GM23338 (cell line): ENCODE results near the gene RNF121. TPM values are rescaled to one million over a fixed set of nuclear protein-coding genes. Genes with fewer than 3 reads are reported as not detected.

ENCODE experiments used
- ATAC-seq: fragments of 200-7000 bp; cut with Tn5 transposase; 3 replicates; pipeline ENCODE4 v1.9.1; 2020
- DNase-seq: peaks from one replicate; pipeline ENCODE4 v3.0.0-alpha.2; 2015; ENCODE audit warnings: low spot score
- H2AFZ ChIP-seq: fragments of 200-600 bp; sonication (generic); 2 replicates; pipeline ENCODE4 v1.8.0; 2016; ENCODE audit warnings: antibody characterized with exemption, mild to moderate bottlenecking, moderate library complexity
- H3F3A ChIP-seq: fragments of 200-600 bp; sonication (generic); replicated peaks from 2 replicates; pipeline ENCODE4 v1.8.0; 2017; ENCODE audit warnings: antibody characterized with exemption, mixed run types, low read depth
- H3K27ac ChIP-seq: fragments of 200-600 bp; sonication (generic); 2 replicates; pipeline ENCODE4 v1.6.1; 2016; ENCODE audit warnings: low read depth
- H3K27me3 ChIP-seq: fragments of 200-600 bp; sonication (generic); 2 replicates; pipeline ENCODE4 v1.8.0; 2016; ENCODE audit warnings: mild to moderate bottlenecking, mixed run types, moderate library complexity; ENCODE audit not compliant: insufficient read depth
- H3K36me3 ChIP-seq: fragments of 200-600 bp; sonication (generic); 2 replicates; pipeline ENCODE4 v1.8.0; 2016; ENCODE audit warnings: mild to moderate bottlenecking; ENCODE audit not compliant: insufficient read depth
- H3K4me1 ChIP-seq: fragments of 200-600 bp; sonication (generic); 2 replicates; pipeline ENCODE4 v1.8.0; 2016; ENCODE audit warnings: mild to moderate bottlenecking, moderate library complexity; ENCODE audit not compliant: insufficient read depth
- H3K4me2 ChIP-seq: fragments of 200-600 bp; sonication (generic); 2 replicates; pipeline ENCODE4 v1.7.1; 2017; ENCODE audit warnings: mixed run types
- H3K4me3 ChIP-seq: fragments of 200-600 bp; sonication (generic); 2 replicates; pipeline ENCODE4 v1.6.1; 2016; ENCODE audit warnings: mixed run types
- H3K79me2 ChIP-seq: fragments of 200-600 bp; sonication (generic); replicated peaks from 2 replicates; pipeline ENCODE4 v1.8.0; 2017; ENCODE audit warnings: mild to moderate bottlenecking; ENCODE audit not compliant: insufficient read depth
- H3K9me2 ChIP-seq: fragments of 200-600 bp; sonication (generic); 2 replicates; pipeline ENCODE4 v1.8.0; 2017; ENCODE audit not compliant: insufficient read depth
- H4K20me1 ChIP-seq: fragments of 200-600 bp; sonication (generic); replicated peaks from 2 replicates; pipeline ENCODE4 v1.8.0; 2017; ENCODE audit warnings: mild to moderate bottlenecking; ENCODE audit not compliant: insufficient read depth
- H3K27ac Mint-ChIP-seq: 2 replicates; pipeline ENCODE4 v1.8.0; 2020; ENCODE audit warnings: inconsistent platforms, mild to moderate bottlenecking, moderate library complexity, mixed read lengths
- H3K27me3 Mint-ChIP-seq: 3 replicates; pipeline ENCODE4 v1.8.0; 2022; ENCODE audit warnings: low read depth, mild to moderate bottlenecking, moderate library complexity, mixed read lengths, inconsistent platforms; ENCODE audit not compliant: insufficient read depth, poor library complexity
- H3K36me3 Mint-ChIP-seq: 3 replicates; pipeline ENCODE4 v1.8.0; 2021; ENCODE audit warnings: low read depth, mild to moderate bottlenecking, inconsistent platforms, moderate library complexity, mixed read lengths
- H3K4me1 Mint-ChIP-seq: 3 replicates; pipeline ENCODE4 v1.8.0; 2020; ENCODE audit warnings: mild to moderate bottlenecking, inconsistent platforms, mixed read lengths
- H3K4me3 Mint-ChIP-seq: 3 replicates; pipeline ENCODE4 v1.8.0; 2021; ENCODE audit warnings: moderate library complexity, mild to moderate bottlenecking, inconsistent platforms, mixed read lengths
- H3K9me3 Mint-ChIP-seq: 3 replicates; pipeline ENCODE4 v1.8.0; 2020; ENCODE audit warnings: moderate library complexity, mild to moderate bottlenecking, inconsistent platforms, mixed read lengths
- CREB1 ChIP-seq: fragments of 250-450 bp; sonication (Bioruptor Pico); IDR thresholded peaks from 2 replicates; pipeline ENCODE4 v1.5.0; 2020; ENCODE audit warnings: low read depth, mild to moderate bottlenecking, moderate library complexity
- CTCF ChIP-seq, 2 experiments: fragments of 200-600 bp in 1 of 2; sonication (generic) in 1 of 2; conservative IDR thresholded peaks; 2 replicates each; pipeline versions ENCODE4 v1.5.1 to v1.6.1; 2016 to 2017; ENCODE audit warnings: antibody characterized with exemption in 2 of 2, low read depth in 2 of 2, mild to moderate bottlenecking in 2 of 2, moderate library complexity in 1 of 2
- ETS1 ChIP-seq: IDR thresholded peaks from 2 replicates; pipeline ENCODE4 v1.6.1; 2016; ENCODE audit warnings: antibody characterized with exemption
- EZH2 ChIP-seq: fragments of 200-600 bp; sonication (generic); IDR thresholded peaks from one replicate; pipeline ENCODE4 v1.8.0; 2017; ENCODE audit warnings: antibody characterized with exemption, mild to moderate bottlenecking, low read depth; ENCODE audit not compliant: unreplicated experiment
- EZH2phosphoT487 ChIP-seq: fragments of 200-600 bp; sonication (generic); IDR thresholded peaks from one replicate; pipeline ENCODE4 v1.8.1; 2018; ENCODE audit warnings: antibody characterized with exemption; ENCODE audit not compliant: unreplicated experiment
- JUNB ChIP-seq: IDR thresholded peaks from one replicate; pipeline ENCODE4 v1.6.1; 2016; ENCODE audit warnings: antibody characterized with exemption; ENCODE audit not compliant: unreplicated experiment
- NANOG ChIP-seq: IDR thresholded peaks from 2 replicates; pipeline ENCODE4 v1.6.1; 2016; ENCODE audit warnings: antibody characterized with exemption, borderline replicate concordance
- POLR2AphosphoS5 ChIP-seq: IDR thresholded peaks from 2 replicates; pipeline ENCODE4 v1.6.1; 2016; ENCODE audit warnings: antibody characterized with exemption, low read depth
- REST ChIP-seq: IDR thresholded peaks from one replicate; pipeline ENCODE4 v1.6.1; 2018; ENCODE audit warnings: antibody characterized with exemption; ENCODE audit not compliant: unreplicated experiment
- STAT1 ChIP-seq: IDR thresholded peaks from one replicate; pipeline ENCODE4 v1.6.1; 2016; ENCODE audit warnings: antibody characterized with exemption; ENCODE audit not compliant: unreplicated experiment
- ZNF114 ChIP-seq: fragments of 250-450 bp; sonication (Bioruptor Pico); IDR thresholded peaks from 2 replicates; pipeline ENCODE4 v1.5.0; 2020; ENCODE audit warnings: mild to moderate bottlenecking, moderate library complexity
- ZNF331 ChIP-seq: fragments of 250-450 bp; sonication (Bioruptor Pico); IDR thresholded peaks from 2 replicates; pipeline ENCODE4 v1.5.0; 2020; ENCODE audit warnings: low read depth, mild to moderate bottlenecking, moderate library complexity
- ZNF462 ChIP-seq: fragments of 250-450 bp; sonication (Bioruptor Pico); IDR thresholded peaks from 2 replicates; pipeline ENCODE4 v1.5.0; 2020; ENCODE audit warnings: mild to moderate bottlenecking, moderate library complexity
- polyA plus RNA-seq: library from polyadenylated mRNA; unstranded; fragments of >200 nt; fragmentation: Nextera tagmentation; extraction: Ambion mirVana; gene quantifications from 2 replicates; pipeline ENCODE4 v1.2.1, GENCODE V29; 2016
- total RNA-seq: library from RNA; depleted of rRNA; stranded (reverse); fragments of >200 nt; shearing (Covaris generic); gene quantifications from 2 replicates; pipeline ENCODE4 v1.2.3, GENCODE V29; 2014

Gene RNF121
- total and polyA plus RNA-seq, 2 experiments from 2014 or later, result 7.8 to 37.7 TPM

- no peak for TF ChIP-seq NANOG
- no peak for TF ChIP-seq STAT1
- no peak for TF ChIP-seq EZH2
- TF ChIP-seq JUNB, result no peak
Measured at GRCh38 chr11:71979094-71979493, 50.2 kb downstream of the RNF121 start (continued).

GRCh38 chr11:71979602-71980001 lies 50.8 kb downstream of the RNF121 start:
- Histone ChIP-seq H3K4me3 (no peak overlapping the region), H3K27ac (no peak overlapping the region), H3K9me2 (no peaks in the 10 kb centered on the region), H3K4me2 (no peak overlapping the region), H3K36me3 (no peaks in the 10 kb centered on the region; the same call in 1 of the 2 replicates), H3F3A (no peaks in the 10 kb centered on the region), H4K20me1 (peaks cover 14% of the 10 kb centered on the region), H3K4me1 (no peaks in the 10 kb centered on the region), H3K79me2 (peaks cover 15% of the 10 kb centered on the region), H2AFZ (no peak overlapping the region), H3K27me3 (no peaks in the 10 kb centered on the region)
- no peaks in the 10 kb centered on the region for H3K27me3 Mint-ChIP-seq
- H3K4me3 Mint-ChIP-seq, result no peak overlapping the region
- H3K36me3 Mint-ChIP-seq, result peaks cover 29% of the 10 kb centered on the region
- H3K9me3 Mint-ChIP-seq, result no peaks in the 10 kb centered on the region
- no peaks in the 10 kb centered on the region; the same call in 2 of the 3 replicates for H3K4me1 Mint-ChIP-seq
- DNase-seq (no peak), ATAC-seq (no peak)
- TF ChIP-seq EZH2 (no peak), NANOG (no peak), ZNF462 (CRISPR knock-in tag) (no peak), ETS1 (no peak), CTCF (conservative IDR thresholded peaks at IDR 0.05; ENCODE audit: low read depth in 2 of 2) (no peak), REST (no peak), ZNF114 (CRISPR knock-in tag) (no peak), POLR2AphosphoS5 (no peak), EZH2phosphoT487 (no peak), STAT1 (no peak), ZNF331 (CRISPR knock-in tag) (no peak), JUNB (no peak), CREB1 (CRISPR knock-in tag) (no peak)
- no peak overlapping the region for H3K27ac Mint-ChIP-seq
